ENCODE results near the gene SLC9A8.

Gene SLC9A8

GRCh38 chr20:49784291-49784690 is 28.3 kb upstream of the SLC9A8 start:
- H3K27ac ChIP-seq, result no peak overlapping the region
- H3K4me1 ChIP-seq (ENCODE audit: low read depth, poor library complexity, severe bottlenecking), result peaks cover 35% of the 10 kb centered on the region
- no peaks in the 10 kb centered on the region for H3K36me3 ChIP-seq (ENCODE audit: insufficient read depth)
- no peak overlapping the region for H3K9ac ChIP-seq
- no peaks in the 10 kb centered on the region for H3K79me2 ChIP-seq (ENCODE audit: insufficient read depth, low read depth)
- no peak overlapping the region for H2AFZ ChIP-seq (ENCODE audit: low read depth)
- peaks cover 16% of the 10 kb centered on the region; the same call in 1 of the 2 replicates for H3K27me3 ChIP-seq (ENCODE audit: insufficient read depth, low read depth)
- no peak overlapping the region for H3K4me3 ChIP-seq (IDR thresholded peaks at IDR 0.05; ENCODE audit: insufficient read depth, low read depth, low read length)
- no peak overlapping the region for H3K4me2 ChIP-seq
- TF ChIP-seq CTCF (conservative IDR thresholded peaks at IDR 0.05; ENCODE audit: low read depth, low read length), result no peak
- no peaks in the 10 kb centered on the region for H4K20me1 ChIP-seq (ENCODE audit: insufficient read depth)

DNA sequence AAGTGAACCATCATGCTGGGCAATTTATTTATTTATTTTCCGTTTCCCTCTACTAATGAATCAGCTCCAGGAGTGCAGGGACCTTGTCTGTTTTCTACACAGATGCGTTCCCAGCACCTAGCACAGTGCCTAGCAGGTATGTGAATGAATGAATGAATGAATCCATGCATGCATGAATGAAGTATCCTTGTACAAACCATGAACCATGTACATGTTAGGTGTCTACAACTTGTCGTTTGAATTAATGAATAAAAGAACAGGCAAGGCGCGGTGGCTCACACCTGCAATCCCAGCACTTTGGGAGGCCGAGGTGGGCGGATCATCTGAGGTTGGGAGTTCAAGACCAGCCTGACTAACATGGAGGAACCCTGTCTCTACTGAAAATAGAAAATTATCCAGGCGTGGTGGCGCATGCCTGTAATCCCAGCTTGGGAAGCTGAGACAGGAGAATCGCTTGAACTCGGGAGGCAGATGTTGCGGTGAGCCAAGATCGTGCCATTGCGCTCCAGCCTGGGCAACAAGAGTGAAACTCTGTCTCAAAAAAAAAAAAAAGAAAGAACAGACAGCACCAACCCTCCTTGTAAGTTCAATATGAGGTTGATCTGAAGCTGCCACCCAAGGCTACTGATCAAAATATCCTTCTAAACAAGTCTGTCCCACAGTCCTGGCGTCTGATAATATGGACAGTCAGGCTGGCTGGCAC is 27.3 kb upstream of the SLC9A8 start:
- Histone ChIP-seq H3K27me3 (ENCODE audit: insufficient read depth, low read depth) (peaks cover 16% of the 10 kb centered on the region; the same call in 1 of the 2 replicates), H3K27ac (peak overlapping the region; percentile 40; the same call in 1 of the 2 replicates), H3K4me1 (ENCODE audit: low read depth, poor library complexity, severe bottlenecking) (peaks cover 35% of the 10 kb centered on the region), H4K20me1 (ENCODE audit: insufficient read depth) (no peaks in the 10 kb centered on the region), H3K79me2 (ENCODE audit: insufficient read depth, low read depth) (no peaks in the 10 kb centered on the region), H3K4me2 (peak overlapping the region; percentile 79), H3K4me3 (IDR thresholded peaks at IDR 0.05; ENCODE audit: insufficient read depth, low read depth, low read length) (no peak overlapping the region), H3K9ac (no peak overlapping the region), H3K36me3 (ENCODE audit: insufficient read depth) (no peaks in the 10 kb centered on the region), H2AFZ (ENCODE audit: low read depth) (no peak overlapping the region)
- no peak; the same call in 1 of the 2 replicates for TF ChIP-seq CTCF (conservative IDR thresholded peaks at IDR 0.05; ENCODE audit: low read depth, low read length)

- peak overlapping the region; percentile 79 for H3K4me2 ChIP-seq
- H4K20me1 ChIP-seq (ENCODE audit: insufficient read depth), result no peaks in the 10 kb centered on the region
- no peak overlapping the region for H2AFZ ChIP-seq (ENCODE audit: low read depth)
- H3K9ac ChIP-seq, result no peak overlapping the region; the same call in 1 of the 2 replicates
- H3K27ac ChIP-seq, result peak overlapping the region; percentile 40; the same call in 1 of the 2 replicates
- peaks cover 35% of the 10 kb centered on the region for H3K4me1 ChIP-seq (ENCODE audit: low read depth, poor library complexity, severe bottlenecking)
- H3K79me2 ChIP-seq (ENCODE audit: insufficient read depth, low read depth), result no peaks in the 10 kb centered on the region
- no peak for TF ChIP-seq CTCF (conservative IDR thresholded peaks at IDR 0.05; ENCODE audit: low read depth, low read length)
- H3K4me3 ChIP-seq (IDR thresholded peaks at IDR 0.05; ENCODE audit: insufficient read depth, low read depth, low read length), result no peak overlapping the region
- no peaks in the 10 kb centered on the region for H3K36me3 ChIP-seq (ENCODE audit: insufficient read depth)
- H3K27me3 ChIP-seq (ENCODE audit: insufficient read depth, low read depth), result peaks cover 16% of the 10 kb centered on the region; the same call in 1 of the 2 replicates
These were observed 26.8 kb upstream of the SLC9A8 start for GRCh38 chr20:49785852-49786175.

- Histone ChIP-seq H3K4me3 (IDR thresholded peaks at IDR 0.05; ENCODE audit: insufficient read depth, low read depth, low read length) (no peak overlapping the region), H2AFZ (ENCODE audit: low read depth) (peak overlapping the region; percentile 51; the same call in 1 of the 2 replicates), H3K4me1 (ENCODE audit: low read depth, poor library complexity, severe bottlenecking) (peaks cover 35% of the 10 kb centered on the region), H3K36me3 (ENCODE audit: insufficient read depth) (no peaks in the 10 kb centered on the region), H3K27ac (peak overlapping the region; percentile 40; the same call in 1 of the 2 replicates), H4K20me1 (ENCODE audit: insufficient read depth) (no peaks in the 10 kb centered on the region), H3K27me3 (ENCODE audit: insufficient read depth, low read depth) (peaks cover 16% of the 10 kb centered on the region; the same call in 1 of the 2 replicates), H3K79me2 (ENCODE audit: insufficient read depth, low read depth) (no peaks in the 10 kb centered on the region), H3K9ac (no peak overlapping the region; the same call in 1 of the 2 replicates), H3K4me2 (peak overlapping the region; percentile 79)
- TF ChIP-seq CTCF (conservative IDR thresholded peaks at IDR 0.05; ENCODE audit: low read depth, low read length), result no peak
These were observed 26.4 kb upstream of the SLC9A8 start for GRCh38 chr20:49786196-49786595.
